IMR-90 (cell line): ENCODE results near the gene LCA5L. TPM values are rescaled to one million over a fixed set of nuclear protein-coding genes. Genes with fewer than 3 reads are reported as not detected.

ENCODE experiments used
- ATAC-seq: fragments of 200-7000 bp; cut with Tn5 transposase; 2 replicates; pipeline ENCODE4 v1.9.1; 2020; ENCODE audit warnings: low read depth, mild to moderate bottlenecking, moderate library complexity
- BruUV-seq: library from RNA; stranded (reverse); fragments of 400-500 nt; replicated peaks from 2 replicates; lab custom pipeline; 2021; lab: Mats Ljungman, UMichigan
- CTCF ChIA-PET: fragments of 300-600 bp; formaldehyde crosslinking; extraction: SDS; loops from one replicate; lab custom pipeline; 2021; ENCODE audit warnings: antibody characterized with exemption; lab: Yijun Ruan, JAX
- POLR2A ChIA-PET: fragments of 300-600 bp; sonication (Branson Sonifier 250); formaldehyde crosslinking; loops from one replicate; lab custom pipeline; 2022; ENCODE audit warnings: antibody characterized with exemption; ENCODE audit not compliant: unreplicated experiment; lab: Charles Lee
- DNase-seq: peaks from one replicate; pipeline ENCODE4 v3.0.0; 2013
- H2AFZ ChIP-seq: replicated peaks from 2 replicates; pipeline ENCODE3; 2013; ENCODE audit warnings: low read length, mild to moderate bottlenecking; ENCODE audit not compliant: poor library complexity
- H2AK5ac ChIP-seq: 2 replicates; pipeline ENCODE4 v1.6.1; 2013; ENCODE audit warnings: low read depth, low read length, inconsistent platforms
- H2AK9ac ChIP-seq: replicated peaks from 2 replicates; pipeline ENCODE3; 2013; ENCODE audit warnings: mild to moderate bottlenecking, low read depth, low read length, moderate library complexity; ENCODE audit not compliant: poor library complexity
- H2BK120ac ChIP-seq: 2 replicates; pipeline ENCODE4 v1.6.1; 2013; ENCODE audit warnings: low read depth, low read length, inconsistent platforms
- H2BK15ac ChIP-seq: 3 replicates; pipeline ENCODE4 v1.6.1; 2013; ENCODE audit warnings: low read depth, low read length, inconsistent platforms
- H2BK20ac ChIP-seq: 2 replicates; pipeline ENCODE4 v1.6.1; 2013; ENCODE audit warnings: low read depth, mild to moderate bottlenecking, inconsistent platforms, low read length, moderate library complexity
- H2BK5ac ChIP-seq: 2 replicates; pipeline ENCODE4 v1.6.1; 2013; ENCODE audit warnings: mild to moderate bottlenecking, low read depth, low read length, inconsistent platforms; ENCODE audit not compliant: poor library complexity, severe bottlenecking
- H3K14ac ChIP-seq: replicated peaks from 2 replicates; pipeline ENCODE4 v1.6.1; 2013; ENCODE audit warnings: low read depth, low read length, inconsistent platforms
- H3K18ac ChIP-seq: 2 replicates; pipeline ENCODE4 v1.6.1; 2013; ENCODE audit warnings: low read depth, low read length, control low read depth
- H3K23ac ChIP-seq: 2 replicates; pipeline ENCODE4 v1.6.1; 2013; ENCODE audit warnings: low read depth, low read length, inconsistent platforms
- H3K27ac ChIP-seq: 2 replicates; pipeline ENCODE4 v1.5.1; 2013; ENCODE audit warnings: mild to moderate bottlenecking, control low read depth, low read length; ENCODE audit not compliant: insufficient read depth
- H3K27me3 ChIP-seq: 2 replicates; pipeline ENCODE4 v1.6.1; 2013; ENCODE audit warnings: low read length; ENCODE audit not compliant: control insufficient read depth, insufficient read depth
- H3K36me3 ChIP-seq: 2 replicates; pipeline ENCODE4 v1.6.1; 2013; ENCODE audit warnings: low read length, mixed read lengths; ENCODE audit not compliant: control insufficient read depth, insufficient read depth
- H3K4ac ChIP-seq: 2 replicates; pipeline ENCODE4 v1.6.1; 2013; ENCODE audit warnings: low read depth, low read length, inconsistent platforms
- H3K4me1 ChIP-seq: 2 replicates; pipeline ENCODE4 v1.6.1; 2013; ENCODE audit warnings: low read length, mixed read lengths; ENCODE audit not compliant: control insufficient read depth, insufficient read depth
- H3K4me2 ChIP-seq: 2 replicates; pipeline ENCODE4 v1.6.1; 2013; ENCODE audit warnings: low read depth, mild to moderate bottlenecking, control low read depth, low read length, moderate library complexity
- H3K4me3 ChIP-seq: 2 replicates; pipeline ENCODE4 v1.5.1; 2013; ENCODE audit warnings: low read depth, mild to moderate bottlenecking, control low read depth, low read length, moderate library complexity; ENCODE audit not compliant: insufficient read depth
- H3K56ac ChIP-seq: 2 replicates; pipeline ENCODE4 v1.6.1; 2013; ENCODE audit warnings: low read length, inconsistent platforms; ENCODE audit not compliant: insufficient read depth; ENCODE audit errors: extremely low read depth
- H3K79me1 ChIP-seq, 2 experiments: 2 replicates each; pipeline ENCODE4 v1.6.1; 2013; ENCODE audit warnings: low read length in 2 of 2, inconsistent platforms in 1 of 2, low read depth in 1 of 2
- H3K9ac ChIP-seq: 2 replicates; pipeline ENCODE4 v1.6.1; 2013; ENCODE audit warnings: low read depth, low read length, control low read depth
- H3K9me1 ChIP-seq: 2 replicates; pipeline ENCODE4 v1.6.1; 2013; ENCODE audit warnings: low read length, inconsistent platforms; ENCODE audit not compliant: insufficient read depth
- H3K9me3 ChIP-seq: 2 replicates; pipeline ENCODE4 v1.6.1; 2013; ENCODE audit warnings: low read length; ENCODE audit not compliant: control insufficient read depth, insufficient read depth
- H4K20me1 ChIP-seq: 2 replicates; pipeline ENCODE4 v1.6.1; 2013; ENCODE audit warnings: low read length, inconsistent platforms; ENCODE audit not compliant: insufficient read depth
- H4K5ac ChIP-seq: 2 replicates; pipeline ENCODE4 v1.6.1; 2013; ENCODE audit warnings: mild to moderate bottlenecking, low read depth, low read length, control low read depth
- H4K8ac ChIP-seq, 2 experiments: 2 replicates each; pipeline ENCODE4 v1.6.1; 2013; ENCODE audit warnings: low read depth in 2 of 2, low read length in 2 of 2, control low read depth in 1 of 2, inconsistent platforms in 1 of 2
- H4K91ac ChIP-seq: 2 replicates; pipeline ENCODE4 v1.6.1; 2013; ENCODE audit warnings: low read depth, low read length, inconsistent platforms; ENCODE audit not compliant: insufficient read depth
- BHLHE40 ChIP-seq: fragments of 150-350 bp; IDR thresholded peaks from 2 replicates; pipeline ENCODE4 v1.6.1; 2016; ENCODE audit warnings: mild to moderate bottlenecking, low read depth, low read length
- CEBPB ChIP-seq: IDR thresholded peaks from 2 replicates; pipeline ENCODE4 v1.6.1; 2012; ENCODE audit warnings: low read depth, low read length, improper control_type of control experiment
- CHD1 ChIP-seq: IDR thresholded peaks from 2 replicates; pipeline ENCODE4 v1.6.1; 2012; ENCODE audit warnings: low read depth, low read length, improper control_type of control experiment
- CTCF ChIP-seq: conservative IDR thresholded peaks from 2 replicates; pipeline ENCODE4 v1.5.1; 2012; ENCODE audit warnings: mild to moderate bottlenecking, low read depth, low read length, improper control_type of control experiment
- ELK1 ChIP-seq: fragments of 150-350 bp; IDR thresholded peaks from 2 replicates; pipeline ENCODE4 v1.6.1; 2016; ENCODE audit warnings: low read depth, mild to moderate bottlenecking, low read length, moderate library complexity, borderline replicate concordance
- FOS ChIP-seq: fragments of 150-350 bp; IDR thresholded peaks from 2 replicates; pipeline ENCODE4 v1.6.1; 2016; ENCODE audit warnings: low read depth, low read length
- MAFK ChIP-seq: IDR thresholded peaks from 2 replicates; pipeline ENCODE4 v1.6.1; 2012; ENCODE audit warnings: low read depth, low read length, improper control_type of control experiment
- MAZ ChIP-seq: IDR thresholded peaks from 2 replicates; pipeline ENCODE4 v1.6.1; 2012; ENCODE audit warnings: low read depth, mild to moderate bottlenecking, low read length, improper control_type of control experiment, moderate library complexity, borderline replicate concordance
- MXI1 ChIP-seq: IDR thresholded peaks from 2 replicates; pipeline ENCODE4 v1.6.1; 2012; ENCODE audit warnings: low read depth, mild to moderate bottlenecking, low read length, moderate library complexity, borderline replicate concordance
- NFE2L2 ChIP-seq: fragments of 150-350 bp; IDR thresholded peaks from 2 replicates; pipeline ENCODE4 v1.6.1; 2016; ENCODE audit warnings: low read depth, mild to moderate bottlenecking, low read length
- POLR2A ChIP-seq: IDR thresholded peaks from 2 replicates; pipeline ENCODE4 v1.6.1; 2012; ENCODE audit warnings: mild to moderate bottlenecking, low read depth, low read length
- RAD21 ChIP-seq: IDR thresholded peaks from 2 replicates; pipeline ENCODE4 v1.6.1; 2012; ENCODE audit warnings: low read length, improper control_type of control experiment
- RCOR1 ChIP-seq: IDR thresholded peaks from 2 replicates; pipeline ENCODE4 v1.6.1; 2012; ENCODE audit warnings: mild to moderate bottlenecking, low read length, improper control_type of control experiment; ENCODE audit not compliant: insufficient replicate concordance
- RFX5 ChIP-seq: IDR thresholded peaks from 2 replicates; pipeline ENCODE4 v1.8.0; 2012; ENCODE audit warnings: low read depth, mild to moderate bottlenecking, low read length, moderate library complexity
- SMC3 ChIP-seq: fragments of 150-350 bp; IDR thresholded peaks from 2 replicates; pipeline ENCODE4 v1.6.1; 2016; ENCODE audit warnings: low read depth, mild to moderate bottlenecking, antibody characterized with exemption, low read length, moderate library complexity
- WGBS, 2 experiments: methylation state at CpG; one replicate each; pipeline versions ENCODE4 v1.1.5 to v1.1.7; 2013; ENCODE audit warnings: missing lambda C conversion rate in 2 of 2; ENCODE audit not compliant: insufficient read length in 1 of 2; ENCODE audit errors: extremely low coverage in 2 of 2; 5-methylcytosine and 5-hydroxymethylcytosine counted together
- dilution Hi-C: fragments of 300-500 bp; cut with HindIII; formaldehyde crosslinking; loops from one replicate; pipeline ENCODE4 v1.14.3; 2018; ENCODE audit warnings: low sequenced_read_pairs; ENCODE audit not compliant: unreplicated experiment
- in situ Hi-C: fragments of 300-500 bp; cut with MboI; formaldehyde crosslinking; loops from 3 replicates; pipeline ENCODE4 v1.14.3; 2019; ENCODE audit warnings: low sequenced_read_pairs, inconsistent platforms, mixed read lengths
- intact Hi-C: fragments of 100-400 bp; cut with micrococcal nuclease; formaldehyde crosslinking; loops from 2 replicates; pipeline ENCODE4 v1.10.0; 2022
- polyA plus RNA-seq, 3 experiments: library from polyadenylated mRNA; depleted of rRNA; stranded (reverse); fragments of >200 nt; gene quantifications; 2 replicates each; pipeline ENCODE4 v1.2.3, GENCODE V29; 2012; ENCODE audit warnings: low replicate concordance in 1 of 3
- total RNA-seq: library from RNA; depleted of rRNA; stranded (reverse); fragments of >200 nt; gene quantifications from 2 replicates; pipeline ENCODE4 v1.2.3, GENCODE V29; 2012

LCA5L gene
- total and polyA plus RNA-seq, 2 of the 4 experiments (the other 2 are of a cell fraction) = 0.18 to 0.26 TPM

DNA sequence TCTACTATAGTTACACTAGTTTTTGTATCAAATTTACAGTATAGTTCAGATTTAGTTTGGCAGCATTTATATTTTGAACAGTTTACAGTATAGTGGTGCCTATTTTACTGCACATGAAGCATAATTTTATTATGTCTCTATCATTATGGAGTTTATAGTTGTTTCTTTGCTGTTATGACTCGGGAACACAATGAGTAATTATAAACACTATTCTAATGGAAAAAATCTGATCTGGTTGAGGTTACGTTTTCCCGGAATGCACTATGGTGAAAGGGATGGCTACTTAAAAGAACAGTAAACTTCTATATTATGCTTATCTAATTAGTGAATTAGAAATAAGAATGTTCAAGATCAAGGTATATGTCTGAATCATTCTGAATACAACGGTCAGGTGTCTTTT lies 10.6 kb downstream of the LCA5L start:
- Histone ChIP-seq H2AK5ac (no peak overlapping the region), H4K5ac (no peak overlapping the region), H3K4me2 (no peak overlapping the region), H2AK9ac (no peak overlapping the region), H3K18ac (no peak overlapping the region), H4K20me1 (no peaks in the 10 kb centered on the region), H3K27me3 (no peaks in the 10 kb centered on the region), H3K56ac (no peak overlapping the region), H3K4me1 (peaks cover 6% of the 10 kb centered on the region; the same call in 1 of the 2 replicates), H3K9me3 (no peaks in the 10 kb centered on the region; the same call in 1 of the 2 replicates), H3K9ac (no peak overlapping the region), H3K4ac (no peak overlapping the region), H2AFZ (no peak overlapping the region), H2BK15ac (no peak overlapping the region), H2BK5ac (no peak overlapping the region), H2BK20ac (no peak overlapping the region), H2BK120ac (no peak overlapping the region), H4K91ac (no peak overlapping the region), H3K79me1 (no peaks in the 10 kb centered on the region), H3K4me3 (no peak overlapping the region), H3K27ac (no peak overlapping the region), H3K9me1 (peaks cover 3% of the 10 kb centered on the region; the same call in 1 of the 2 replicates), H4K8ac (no peak overlapping the region), H3K23ac (no peak overlapping the region), H3K14ac (no peak overlapping the region), H3K36me3 (no peaks in the 10 kb centered on the region)
- ChIA-PET POLR2A (no interaction called here), CTCF (no interaction called here)
- in situ Hi-C loops (no loop called here), intact Hi-C loops (no loop called here), dilution Hi-C loops (no loop called here)
- peak; percentile 24; the same call in 1 of the 2 replicates for ATAC-seq
- BruUV-seq = no TSS peak
- DNase-seq = peak; percentile 33
- no CpG with 5 or more reads among the region's 4 CpGs for WGBS, 2 experiments
- TF ChIP-seq MXI1 (no peak), NFE2L2 (no peak), SMC3 (no peak), MAFK (no peak), BHLHE40 (no peak), RFX5 (no peak), CTCF (no peak), CEBPB (no peak), POLR2A (no peak), ELK1 (no peak), CHD1 (no peak), MAZ (no peak), FOS (no peak), RAD21 (no peak), RCOR1 (no peak)
